CD14-positive monocyte (primary cell): ENCODE measurements around the gene GSTCD. TPM values are rescaled to one million over a fixed set of nuclear protein-coding genes. Genes with fewer than 3 reads are reported as not detected.
"Not testable (repeated sequence)": the region's sequence is repeated elsewhere in the genome, so short reads cannot be mapped to it uniquely, and the experiment has no call there.

Experiments
- DNase-seq, 3 donors: peaks; one replicate each; pipeline ENCODE4 v3.0.0-alpha.2; 2011 to 2022
- H2AFZ ChIP-seq: 2 replicates; pipeline ENCODE4 v1.6.0; 2012; ENCODE audit warnings: mild to moderate bottlenecking, low read depth, low read length, inconsistent platforms; ENCODE audit not compliant: insufficient read depth, poor library complexity, severe bottlenecking
- H3K27ac ChIP-seq, 2 donors: 1 replicate in 1 of 2; 2 replicates in 1 of 2; pipeline ENCODE4 v1.5.1; 2012 to 2013; ENCODE audit warnings: low read length in 2 of 2, control low read depth in 1 of 2, inconsistent platforms in 1 of 2, low read depth in 1 of 2, mild to moderate bottlenecking in 1 of 2
- H3K27me3 ChIP-seq, 2 donors: one replicate each; pipeline versions ENCODE4 v1.6.0 to v1.6.1; 2011 to 2013; ENCODE audit warnings: low read length in 2 of 2; ENCODE audit not compliant: control insufficient read depth in 2 of 2, insufficient read depth in 2 of 2
- H3K36me3 ChIP-seq, 2 donors: replicated peaks in 1 of 2; 1 replicate in 1 of 2; 2 replicates in 1 of 2; pipeline versions ENCODE4 v1.5.1 to v1.6.1; 2012 to 2013; ENCODE audit warnings: low read length in 2 of 2, control low read depth in 1 of 2, inconsistent platforms in 1 of 2, mild to moderate bottlenecking in 1 of 2; ENCODE audit not compliant: insufficient read depth in 2 of 2, control insufficient read depth in 1 of 2
- H3K4me1 ChIP-seq, 2 donors: 1 replicate in 1 of 2; 2 replicates in 1 of 2; pipeline versions ENCODE4 v1.5.1 to v1.6.1; 2012 to 2013; ENCODE audit warnings: low read length in 2 of 2, control low read depth in 1 of 2, inconsistent platforms in 1 of 2, mild to moderate bottlenecking in 1 of 2, moderate library complexity in 1 of 2; ENCODE audit not compliant: insufficient read depth in 2 of 2, control insufficient read depth in 1 of 2
- H3K4me2 ChIP-seq: replicated peaks from 2 replicates; pipeline ENCODE3; 2012; ENCODE audit warnings: low read length, moderate library complexity, mild to moderate bottlenecking; ENCODE audit not compliant: poor library complexity, severe bottlenecking; ENCODE audit errors: extremely low read depth
- H3K4me3 ChIP-seq, 3 experiments: fragments of 200-600 bp in 1 of 3; sonication (generic) in 1 of 3; replicated peaks in 1 of 3; 1 replicate in 2 of 3; 2 replicates in 1 of 3; pipeline ENCODE4 v1.5.1; 2011 to 2013; ENCODE audit warnings: low read length in 3 of 3, mild to moderate bottlenecking in 3 of 3, control low read depth in 2 of 3, low read depth in 2 of 3, inconsistent platforms in 1 of 3, moderate library complexity in 1 of 3
- H3K79me2 ChIP-seq: 2 replicates; pipeline ENCODE4 v1.6.0; 2012; ENCODE audit warnings: mild to moderate bottlenecking, control low read depth, inconsistent platforms, low read length, moderate library complexity; ENCODE audit not compliant: insufficient read depth
- H3K9ac ChIP-seq: 2 replicates; pipeline ENCODE4 v1.6.0; 2017; ENCODE audit warnings: low read length, mild to moderate bottlenecking; ENCODE audit not compliant: insufficient read depth, poor library complexity, severe bottlenecking
- H3K9me3 ChIP-seq, 2 donors: replicated peaks in 1 of 2; 1 replicate in 1 of 2; 2 replicates in 1 of 2; pipeline versions ENCODE4 v1.5.1 to v1.6.1; 2012 to 2013; ENCODE audit warnings: low read length in 2 of 2, control low read depth in 1 of 2; ENCODE audit not compliant: control insufficient read depth in 1 of 2, insufficient read depth in 1 of 2
- H4K20me1 ChIP-seq: 2 replicates; pipeline ENCODE4 v1.6.0; 2012; ENCODE audit warnings: mild to moderate bottlenecking, low read length, control low read depth, moderate library complexity; ENCODE audit not compliant: insufficient read depth
- H3K27ac Mint-ChIP-seq, 7 donors: one replicate each; pipeline ENCODE4 v1.8.0; 2020; ENCODE audit warnings: mild to moderate bottlenecking in 7 of 7, mixed read lengths in 7 of 7, moderate library complexity in 6 of 7, inconsistent platforms in 2 of 7
- H3K27me3 Mint-ChIP-seq, 3 donors: one replicate each; pipeline ENCODE4 v1.8.0; 2021 to 2022; ENCODE audit warnings: low read depth in 3 of 3, mild to moderate bottlenecking in 3 of 3, mixed read lengths in 3 of 3, moderate library complexity in 3 of 3, inconsistent platforms in 1 of 3
- H3K36me3 Mint-ChIP-seq, 2 donors: one replicate each; pipeline ENCODE4 v1.8.0; 2020; ENCODE audit warnings: mixed read lengths in 2 of 2, inconsistent platforms in 1 of 2, mild to moderate bottlenecking in 1 of 2
- H3K4me1 Mint-ChIP-seq: one replicate; pipeline ENCODE4 v1.8.0; 2020; ENCODE audit warnings: mild to moderate bottlenecking, mixed read lengths
- H3K4me3 Mint-ChIP-seq, 2 donors: one replicate each; pipeline ENCODE4 v1.8.0; 2020; ENCODE audit warnings: mild to moderate bottlenecking in 2 of 2, mixed read lengths in 2 of 2, moderate library complexity in 1 of 2
- H3K9me3 Mint-ChIP-seq, 7 donors: one replicate each; pipeline ENCODE4 v1.8.0; 2020 to 2022; ENCODE audit warnings: mixed read lengths in 7 of 7, mild to moderate bottlenecking in 6 of 7, moderate library complexity in 6 of 7, inconsistent platforms in 2 of 7
- WGBS: methylation state at CpG from one replicate; pipeline ENCODE4 v1.1.5; 2013; ENCODE audit warnings: missing lambda C conversion rate; ENCODE audit not compliant: insufficient coverage; 5-methylcytosine and 5-hydroxymethylcytosine counted together
- intact Hi-C, 2 donors: fragments of 100-400 bp; cut with micrococcal nuclease; formaldehyde crosslinking; loops; one replicate each; pipeline versions ENCODE4 v1.15.0 to v1.15.1; 2023
- polyA plus RNA-seq, 3 donors: library from polyadenylated mRNA; depleted of rRNA in 1 of 3; unstranded in 2 of 3; stranded (reverse) in 1 of 3; fragments of 300-500 nt in 2 of 3; fragments of >200 nt in 1 of 3; fragmentation: Illumina TruSeq in 2 of 3; gene quantifications; 1 replicate in 2 of 3; 2 replicates in 1 of 3; pipeline ENCODE4 v1.2.3, GENCODE V29; 2012 to 2021
- TF ChIP-seq, protein P1 (sequence below): fragments of 200-600 bp; IDR thresholded peaks from one replicate; pipeline ENCODE4 v1.8.0; 2022; ENCODE audit warnings: antibody characterized with exemption, mild to moderate bottlenecking

Gene GSTCD
- polyA plus RNA-seq, 3 donors, result 0.93 to 1.5 (median 1.2) TPM

DNA sequence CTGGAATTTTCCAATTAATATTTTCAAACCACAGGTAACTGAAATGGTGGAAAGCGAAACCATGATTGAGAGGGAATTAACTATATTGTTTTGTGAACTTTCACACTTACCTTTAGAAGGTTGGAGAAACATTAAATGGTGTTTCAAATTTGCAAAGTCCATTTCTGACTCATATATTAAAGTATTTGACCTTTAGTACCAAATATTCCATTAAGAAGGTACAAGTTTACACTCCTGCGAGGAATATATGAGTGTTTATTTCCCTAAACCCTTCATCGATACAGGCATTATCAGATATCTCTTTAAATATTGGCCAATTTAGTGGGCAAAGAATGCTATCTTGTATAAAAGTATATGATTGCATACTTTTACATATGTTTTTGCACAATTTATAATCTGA, 142.6 kb downstream of the GSTCD start:
- H3K36me3 Mint-ChIP-seq, result peaks cover 5 to 8% of the 10 kb centered on the region in 2 donors
- Histone ChIP-seq H3K4me1 (no peaks in the 10 kb centered on the region), H3K4me2 (no peak overlapping the region), H3K9me3 (peaks cover 0 to 5% of the 10 kb centered on the region in 2 donors), H4K20me1 (no peaks in the 10 kb centered on the region), H3K27me3 (no peaks in the 10 kb centered on the region), H2AFZ (no peak overlapping the region), H3K4me3 (no peak overlapping the region), H3K79me2 (no peaks in the 10 kb centered on the region), H3K9ac (no peak overlapping the region), H3K36me3 (no peaks in the 10 kb centered on the region), H3K27ac (no peak overlapping the region)
- DNase-seq, result no peak
- no CpG with 5 or more reads among the region's 3 CpGs for WGBS
- H3K4me1 Mint-ChIP-seq, result no peaks in the 10 kb centered on the region
- TF ChIP-seq, protein P1, sequence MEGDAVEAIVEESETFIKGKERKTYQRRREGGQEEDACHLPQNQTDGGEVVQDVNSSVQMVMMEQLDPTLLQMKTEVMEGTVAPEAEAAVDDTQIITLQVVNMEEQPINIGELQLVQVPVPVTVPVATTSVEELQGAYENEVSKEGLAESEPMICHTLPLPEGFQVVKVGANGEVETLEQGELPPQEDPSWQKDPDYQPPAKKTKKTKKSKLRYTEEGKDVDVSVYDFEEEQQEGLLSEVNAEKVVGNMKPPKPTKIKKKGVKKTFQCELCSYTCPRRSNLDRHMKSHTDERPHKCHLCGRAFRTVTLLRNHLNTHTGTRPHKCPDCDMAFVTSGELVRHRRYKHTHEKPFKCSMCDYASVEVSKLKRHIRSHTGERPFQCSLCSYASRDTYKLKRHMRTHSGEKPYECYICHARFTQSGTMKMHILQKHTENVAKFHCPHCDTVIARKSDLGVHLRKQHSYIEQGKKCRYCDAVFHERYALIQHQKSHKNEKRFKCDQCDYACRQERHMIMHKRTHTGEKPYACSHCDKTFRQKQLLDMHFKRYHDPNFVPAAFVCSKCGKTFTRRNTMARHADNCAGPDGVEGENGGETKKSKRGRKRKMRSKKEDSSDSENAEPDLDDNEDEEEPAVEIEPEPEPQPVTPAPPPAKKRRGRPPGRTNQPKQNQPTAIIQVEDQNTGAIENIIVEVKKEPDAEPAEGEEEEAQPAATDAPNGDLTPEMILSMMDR, result no peak
- H3K9me3 Mint-ChIP-seq, result peaks cover 3 to 20% (median 13%) of the 10 kb centered on the region in 7 donors
- intact Hi-C loops, result no loop called here
- peaks cover 0 to 2% (median 0%) of the 10 kb centered on the region in 3 donors for H3K27me3 Mint-ChIP-seq
- H3K4me3 Mint-ChIP-seq, result no peak overlapping the region
- H3K27ac Mint-ChIP-seq, result no peak overlapping the region

DNA sequence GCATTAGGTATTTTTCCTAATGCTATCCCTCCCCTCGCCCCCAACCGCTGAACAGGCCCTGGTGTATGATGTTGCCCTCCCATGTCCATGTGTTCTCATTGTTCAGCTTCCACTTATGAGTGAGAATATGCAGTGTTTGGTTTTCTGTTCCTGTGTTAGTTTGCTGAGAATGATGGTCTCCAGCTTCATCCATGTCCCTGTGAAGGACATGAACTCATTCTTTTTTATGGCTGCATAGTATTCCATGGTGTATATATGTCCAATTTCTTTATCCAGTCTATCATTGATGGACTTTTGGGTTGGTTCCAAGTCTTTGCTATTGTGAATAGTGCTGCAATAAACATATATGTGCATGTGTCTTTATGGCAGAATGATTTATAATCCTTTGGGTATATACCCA, 143.6 kb downstream of the GSTCD start:
- H3K27me3 Mint-ChIP-seq, H3K4me2 ChIP-seq, H3K4me3 ChIP-seq, H3K27ac Mint-ChIP-seq, H3K27me3 ChIP-seq, H3K4me1 Mint-ChIP-seq, H3K36me3 Mint-ChIP-seq, H3K9ac ChIP-seq, H3K9me3 ChIP-seq, H4K20me1 ChIP-seq, H3K36me3 ChIP-seq, H3K4me3 Mint-ChIP-seq, DNase-seq, H3K4me1 ChIP-seq, H3K27ac ChIP-seq, H2AFZ ChIP-seq, H3K79me2 ChIP-seq, intact Hi-C loops: not testable (repeated sequence)
- no CpG with 5 or more reads among the region's 2 CpGs for WGBS
- peaks cover 3 to 26% (median 15%) of the 10 kb centered on the region in 7 donors for H3K9me3 Mint-ChIP-seq
